Stimulated activated CD4-positive, alpha-beta T cell treated with anti-CD3 and anti-CD28 coated beads, Interleukin-2, amount 100 ng/mL, for 24 hours (primary cell): Measurements from ENCODE around the gene LTB.

ENCODE experiments used
- DNase-seq, 2 donors: peaks; one replicate each; pipeline ENCODE4 v3.0.0-alpha.2; 2020

Gene LTB

GRCh38 chr6:31546958-31547726, 35.1 kb downstream of the LTB start, which contains the start of gene NFKBIL1:
TSS of gene NFKBIL1 (plus strand) at chr6:31547608. CDS start at chr6:31547695, 87 bp downstream.
- DNase-seq = peak; percentile 92

GRCh38 chr6:31546339-31546957, 35.8 kb downstream of the LTB start, which contains the start of gene ATP6V1G2:
TSS of gene ATP6V1G2 (minus strand) at chr6:31546608. CDS start at chr6:31546559, 49 bp downstream.
- peak; percentile 91 to 94 for DNase-seq

GRCh38 chr6:31545291-31545690, 36.9 kb downstream of the LTB start:
- no peak for DNase-seq

GRCh38 chr6:31544676-31545075, 37.5 kb downstream of the LTB start:
- DNase-seq = no peak

GRCh38 chr6:31543639-31544038, 38.6 kb downstream of the LTB start:
- DNase-seq = no peak

- peak; percentile 92 to 94 for DNase-seq
Observed at GRCh38 chr6:31541658-31542521, 40.3 kb downstream of the LTB start, which contains the start of gene DDX39B. TSS of gene DDX39B (minus strand) at chr6:31542003. CDS start at chr6:31540532, 1,471 bp downstream.

- peak; percentile 69 to 70 for DNase-seq
Observed at GRCh38 chr6:31541059-31541657, 41.1 kb downstream of the LTB start.

- no peak for DNase-seq
Observed at GRCh38 chr6:31540640-31541039, 41.6 kb downstream of the LTB start.

GRCh38 chr6:31538805-31539400, 43.3 kb downstream of the LTB start:
- DNase-seq = no peak

GRCh38 chr6:31535538-31536324, 46.5 kb downstream of the LTB start:
- DNase-seq = no peak

GRCh38 chr6:31534521-31535040, 47.6 kb downstream of the LTB start:
- DNase-seq = no peak

- DNase-seq = no peak
Observed at GRCh38 chr6:31534011-31534410, 48.2 kb downstream of the LTB start.

GRCh38 chr6:31533455-31533841, 48.8 kb downstream of the LTB start:
- DNase-seq = no peak

GRCh38 chr6:31532644-31533454, 49.4 kb downstream of the LTB start:
- no peak for DNase-seq

GRCh38 chr6:31531771-31532643, 50.2 kb downstream of the LTB start:
- no peak for DNase-seq

- DNase-seq = no peak
Observed at GRCh38 chr6:31531162-31531561, 51.1 kb downstream of the LTB start.

- DNase-seq = no peak
Observed at GRCh38 chr6:31530659-31531058, 51.6 kb downstream of the LTB start.
